Lower leg skin (tissue), 3 donors: ENCODE results near the gene SOWAHA.

Experiments used
- CTCF ChIP-seq, 3 donors: fragments of 450-650 bp; IDR thresholded peaks; one replicate each; pipeline ENCODE4 v1.5.1; 2016; ENCODE audit warnings: antibody characterized with exemption in 3 of 3, mild to moderate bottlenecking in 3 of 3, moderate library complexity in 2 of 3
- POLR2A ChIP-seq, 2 donors: fragments of 450-650 bp; IDR thresholded peaks; one replicate each; pipeline ENCODE4 v1.6.1; 2016 to 2017; ENCODE audit warnings: antibody characterized with exemption in 2 of 2, mild to moderate bottlenecking in 1 of 2, moderate library complexity in 1 of 2

DNA sequence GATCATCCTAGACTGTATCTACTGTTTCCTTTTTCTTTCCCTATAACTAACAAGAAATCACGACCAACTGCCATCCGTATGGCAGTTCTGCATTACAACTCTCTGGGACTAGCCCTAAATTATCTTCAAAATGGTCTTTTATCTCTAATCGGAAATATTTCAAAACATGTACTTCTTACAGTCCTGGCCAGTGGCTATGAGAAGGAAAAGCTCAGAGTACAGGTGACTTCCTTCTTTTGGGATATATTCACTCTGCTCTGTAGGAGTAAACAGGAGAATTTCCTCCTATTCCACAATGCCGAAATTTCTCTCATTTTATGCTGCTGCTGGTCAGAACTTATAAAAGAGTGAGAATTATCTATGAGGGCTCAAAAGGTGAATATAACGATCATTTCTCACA, 34.2 kb upstream of the SOWAHA start:
- TF ChIP-seq CTCF (IDR thresholded peaks at IDR 0.05): no peak
- no peak for TF ChIP-seq POLR2A (IDR thresholded peaks at IDR 0.05)
